ENCODE data around the gene LRPAP1. TPM values are rescaled to one million over a fixed set of nuclear protein-coding genes. Genes with fewer than 3 reads are reported as not detected.

Gene LRPAP1
- total and polyA plus RNA-seq, 2 donors (not counting 1 experiment from before 2014, with no cell fraction given): 64.6 to 86.8 TPM

DNA sequence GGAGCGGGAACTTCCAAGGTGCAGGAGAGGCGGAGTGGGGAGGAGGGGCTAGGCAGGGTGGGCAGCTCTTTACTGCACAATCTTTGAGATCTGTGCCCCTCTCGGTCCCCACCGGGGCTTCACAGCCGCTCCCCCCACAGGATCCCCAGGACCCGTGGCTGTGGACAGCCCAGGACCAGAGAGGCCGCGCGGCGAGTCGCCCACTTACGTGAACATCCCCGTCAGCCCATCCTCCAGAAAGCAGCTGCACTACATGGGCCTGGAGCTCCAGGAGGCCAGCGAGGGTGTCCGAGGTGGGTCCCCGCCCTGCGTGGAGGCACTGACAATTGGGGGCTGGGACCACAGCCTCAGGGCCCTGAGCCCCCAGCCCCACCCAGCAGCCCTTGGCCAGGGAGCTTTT lies 32.1 kb downstream of the LRPAP1 start:
- no peaks in the 10 kb centered on the region for H3K27me3 Mint-ChIP-seq
- no peak overlapping the region for H3K4me3 Mint-ChIP-seq
- H3K4me3 ChIP-seq (ENCODE audit: control extremely low read depth in 1 of 5, extremely low read depth in 1 of 5, insufficient read depth in 1 of 5, low read depth in 2 of 5, low read length in 4 of 5): no peak overlapping the region
- H4K20me1 ChIP-seq (ENCODE audit: control insufficient read depth, insufficient read depth, low read length, poor library complexity, severe bottlenecking): peaks cover 43% of the 10 kb centered on the region
- no peaks in the 10 kb centered on the region for H3K9me3 ChIP-seq (ENCODE audit: control extremely low read depth in 1 of 3, control insufficient read depth in 2 of 3, insufficient read depth in 1 of 3, low read length in 2 of 3)
- DNase-seq: no peak
- ChIA-PET POLR2A (no interaction called here), CTCF (no interaction called here)
- H3K27ac ChIP-seq (ENCODE audit: low read length in 2 of 2): no peak overlapping the region
- H2AFZ ChIP-seq (ENCODE audit: insufficient read depth, low read depth, low read length, poor library complexity, severe bottlenecking): no peak overlapping the region
- no peak overlapping the region for H3K4me2 ChIP-seq (replicated peaks; ENCODE audit: low read depth, low read length, poor library complexity, severe bottlenecking)
- intact Hi-C loops (cut with micrococcal nuclease): no loop called here
- H3K4me1 ChIP-seq (ENCODE audit: control insufficient read depth in 2 of 2, insufficient read depth in 2 of 2, low read length in 2 of 2): no peaks in the 10 kb centered on the region
- no peak for ATAC-seq (ENCODE audit: low read depth)
- H3K27me3 ChIP-seq (replicated peaks in 1 of 4; ENCODE audit: control extremely low read depth in 1 of 4, control insufficient read depth in 3 of 4, insufficient read depth in 4 of 4, low read length in 3 of 4): no peaks in the 10 kb centered on the region
- WGBS (ENCODE audit: insufficient coverage): 97% methylated on average over 17 of the region's 17 CpGs
- no peak for TF ChIP-seq EZH2 (IDR thresholded peaks at IDR 0.05; ENCODE audit: borderline replicate concordance, insufficient read depth, low read depth, low read length, poor library complexity, severe bottlenecking)
- TF ChIP-seq, protein P1, sequence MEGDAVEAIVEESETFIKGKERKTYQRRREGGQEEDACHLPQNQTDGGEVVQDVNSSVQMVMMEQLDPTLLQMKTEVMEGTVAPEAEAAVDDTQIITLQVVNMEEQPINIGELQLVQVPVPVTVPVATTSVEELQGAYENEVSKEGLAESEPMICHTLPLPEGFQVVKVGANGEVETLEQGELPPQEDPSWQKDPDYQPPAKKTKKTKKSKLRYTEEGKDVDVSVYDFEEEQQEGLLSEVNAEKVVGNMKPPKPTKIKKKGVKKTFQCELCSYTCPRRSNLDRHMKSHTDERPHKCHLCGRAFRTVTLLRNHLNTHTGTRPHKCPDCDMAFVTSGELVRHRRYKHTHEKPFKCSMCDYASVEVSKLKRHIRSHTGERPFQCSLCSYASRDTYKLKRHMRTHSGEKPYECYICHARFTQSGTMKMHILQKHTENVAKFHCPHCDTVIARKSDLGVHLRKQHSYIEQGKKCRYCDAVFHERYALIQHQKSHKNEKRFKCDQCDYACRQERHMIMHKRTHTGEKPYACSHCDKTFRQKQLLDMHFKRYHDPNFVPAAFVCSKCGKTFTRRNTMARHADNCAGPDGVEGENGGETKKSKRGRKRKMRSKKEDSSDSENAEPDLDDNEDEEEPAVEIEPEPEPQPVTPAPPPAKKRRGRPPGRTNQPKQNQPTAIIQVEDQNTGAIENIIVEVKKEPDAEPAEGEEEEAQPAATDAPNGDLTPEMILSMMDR (IDR thresholded peaks at IDR 0.05): no peak
- peaks cover 1% of the 10 kb centered on the region for H3K4me1 Mint-ChIP-seq
- H3K36me3 ChIP-seq (replicated peaks in 1 of 2; ENCODE audit: control extremely low read depth in 1 of 2, control insufficient read depth in 1 of 2, extremely low read depth in 1 of 2, insufficient read depth in 2 of 2, low read length in 1 of 2): peaks cover 0 to 17% of the 10 kb centered on the region in 2 experiments
- H3K9ac ChIP-seq (ENCODE audit: low read length): no peak overlapping the region
- no peak overlapping the region for H3K27ac Mint-ChIP-seq
- H3K9me3 Mint-ChIP-seq (ENCODE audit: insufficient read depth): no peaks in the 10 kb centered on the region
- no peaks in the 10 kb centered on the region for H3K79me2 ChIP-seq (ENCODE audit: control insufficient read depth, insufficient read depth, low read length)

DNA sequence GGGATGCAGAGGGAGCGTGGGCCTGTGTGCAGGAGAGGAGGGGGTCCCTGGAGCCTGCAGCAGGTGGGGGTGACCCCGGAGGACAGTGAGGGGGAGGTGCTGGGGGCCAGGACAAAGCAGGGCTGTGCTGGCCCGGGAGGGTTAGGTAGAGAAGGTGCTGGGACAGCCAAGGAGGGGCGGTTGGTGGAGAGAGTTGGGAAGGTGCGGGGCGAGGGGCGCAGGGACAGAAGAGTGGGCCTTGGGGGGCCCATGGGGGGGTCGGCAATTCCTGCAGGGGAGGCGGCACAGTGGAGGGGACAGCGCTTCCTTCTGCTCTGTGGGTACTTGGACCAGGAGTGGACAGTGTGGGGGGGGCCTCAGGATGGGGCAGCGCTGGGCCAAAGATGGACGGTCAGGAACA lies 32.5 kb downstream of the LRPAP1 start:
- ATAC-seq (ENCODE audit: low read depth) (no peak), DNase-seq (no peak)
- no peaks in the 10 kb centered on the region for H3K27me3 Mint-ChIP-seq
- no peak overlapping the region for H3K4me3 Mint-ChIP-seq
- H3K27ac Mint-ChIP-seq: no peak overlapping the region
- no peak overlapping the region for H3K4me2 ChIP-seq (replicated peaks; ENCODE audit: low read depth, low read length, poor library complexity, severe bottlenecking)
- H3K36me3 ChIP-seq (replicated peaks in 1 of 2; ENCODE audit: control extremely low read depth in 1 of 2, control insufficient read depth in 1 of 2, extremely low read depth in 1 of 2, insufficient read depth in 2 of 2, low read length in 1 of 2): peaks cover 0 to 17% of the 10 kb centered on the region in 2 experiments
- intact Hi-C loops (cut with micrococcal nuclease): no loop called here
- no peaks in the 10 kb centered on the region for H3K79me2 ChIP-seq (ENCODE audit: control insufficient read depth, insufficient read depth, low read length)
- TF ChIP-seq EZH2 (IDR thresholded peaks at IDR 0.05; ENCODE audit: borderline replicate concordance, insufficient read depth, low read depth, low read length, poor library complexity, severe bottlenecking): no peak
- TF ChIP-seq, protein P1 (IDR thresholded peaks at IDR 0.05): no peak
- POLR2A ChIA-PET: no interaction called here
- H2AFZ ChIP-seq (ENCODE audit: insufficient read depth, low read depth, low read length, poor library complexity, severe bottlenecking): no peak overlapping the region
- no peaks in the 10 kb centered on the region for H3K9me3 ChIP-seq (ENCODE audit: control extremely low read depth in 1 of 3, control insufficient read depth in 2 of 3, insufficient read depth in 1 of 3, low read length in 2 of 3)
- no peak overlapping the region for H3K27ac ChIP-seq (ENCODE audit: low read length in 2 of 2)
- no peaks in the 10 kb centered on the region for H3K9me3 Mint-ChIP-seq (ENCODE audit: insufficient read depth)
- H4K20me1 ChIP-seq (ENCODE audit: control insufficient read depth, insufficient read depth, low read length, poor library complexity, severe bottlenecking): peaks cover 39% of the 10 kb centered on the region
- H3K4me1 Mint-ChIP-seq: peaks cover 1% of the 10 kb centered on the region
- CTCF ChIA-PET: no interaction called here
- 92% methylated on average over 12 of the region's 12 CpGs for WGBS (ENCODE audit: insufficient coverage)
- H3K27me3 ChIP-seq (replicated peaks in 1 of 4; ENCODE audit: control extremely low read depth in 1 of 4, control insufficient read depth in 3 of 4, insufficient read depth in 4 of 4, low read length in 3 of 4): no peaks in the 10 kb centered on the region
- H3K4me1 ChIP-seq (ENCODE audit: control insufficient read depth in 2 of 2, insufficient read depth in 2 of 2, low read length in 2 of 2): no peaks in the 10 kb centered on the region
- H3K4me3 ChIP-seq (ENCODE audit: control extremely low read depth in 1 of 5, extremely low read depth in 1 of 5, insufficient read depth in 1 of 5, low read depth in 2 of 5, low read length in 4 of 5): no peak overlapping the region
- H3K9ac ChIP-seq (ENCODE audit: low read length): no peak overlapping the region
